NCI-H446 (cell line): ENCODE measurements around the gene NDUFS3.
"Not testable (repeated sequence)": the region's sequence is repeated elsewhere in the genome, so short reads cannot be mapped to it uniquely, and the experiment has no call there.

Experiments
- DNase-seq, 2 experiments: peaks; one replicate each; lab custom pipeline; 2025; lab: John Stamatoyannopoulos, UW

The NDUFS3 gene

DNA sequence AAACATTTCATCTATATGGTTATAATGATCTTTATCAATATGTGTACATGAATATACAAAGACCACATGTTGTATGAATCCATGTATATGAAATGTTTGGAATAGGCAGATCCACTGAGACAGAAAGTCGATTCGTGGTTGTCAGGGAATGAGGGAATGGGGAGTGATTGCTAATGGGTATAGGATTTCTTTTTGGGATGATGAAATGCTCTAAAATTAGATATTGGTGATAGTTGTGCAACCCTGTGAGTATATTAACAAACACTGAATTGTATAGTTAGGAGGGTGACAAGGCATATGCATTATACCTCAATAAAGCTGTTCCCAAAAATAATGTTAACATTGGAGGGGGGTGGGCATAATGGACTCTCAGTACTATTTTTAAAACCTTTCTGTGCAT, 18.4 kb upstream of the NDUFS3 start:
- no peak for DNase-seq

GRCh38 chr11:47562393-47562792, 16.5 kb upstream of the NDUFS3 start:
- DNase-seq: not testable (repeated sequence)

- DNase-seq: not testable (repeated sequence)
Observed at GRCh38 chr11:47564366-47564765, 14.5 kb upstream of the NDUFS3 start.

- no peak for DNase-seq
Observed at GRCh38 chr11:47564933-47565339, 13.9 kb upstream of the NDUFS3 start.

DNA sequence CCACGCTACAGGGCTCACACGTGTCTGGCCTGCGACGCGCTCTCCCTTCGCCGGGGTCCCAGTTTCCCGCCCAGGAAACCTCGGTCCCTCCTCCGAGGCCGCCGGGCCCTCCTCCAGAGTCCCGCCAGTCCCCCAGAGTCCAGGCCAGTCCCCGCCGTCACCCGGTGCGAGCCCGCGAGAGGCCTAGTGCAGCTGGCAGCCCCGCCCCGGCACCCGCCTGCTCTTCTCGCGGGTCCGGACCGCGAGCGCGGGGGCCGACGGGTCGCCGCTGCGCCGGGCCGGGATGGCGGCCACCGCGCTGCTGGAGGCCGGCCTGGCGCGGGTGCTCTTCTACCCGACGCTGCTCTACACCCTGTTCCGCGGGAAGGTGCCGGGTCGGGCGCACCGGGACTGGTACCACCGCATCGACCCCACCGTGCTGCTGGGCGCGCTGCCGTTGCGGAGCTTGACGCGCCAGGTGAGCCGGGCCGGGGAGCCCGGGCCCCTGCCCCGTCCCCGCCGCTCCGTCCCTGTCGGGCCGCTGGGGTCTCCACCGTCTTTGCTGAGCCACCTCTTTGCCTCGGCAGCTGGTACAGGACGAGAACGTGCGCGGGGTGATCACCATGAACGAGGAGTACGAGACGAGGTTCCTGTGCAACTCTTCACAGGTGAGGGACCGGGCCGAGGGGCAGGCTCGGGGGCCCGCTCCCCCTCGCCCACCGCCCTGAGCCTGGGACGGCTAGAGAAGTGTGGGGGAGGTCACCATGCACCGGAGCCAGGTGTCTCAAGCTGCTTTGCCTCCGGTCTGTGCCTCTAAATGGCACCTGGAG, 13.3 kb upstream of the NDUFS3 start, which contains the start of gene PTPMT1:
Gene PTPMT1 (plus strand): TSS at position 260 of the 809 bp plus-strand sequence. CDS start 24 bp downstream, at position 284.
- peak in 1 of 2 experiments; percentile 79 for DNase-seq

GRCh38 chr11:47566149-47566698, 12.7 kb upstream of the NDUFS3 start:
- no peak for DNase-seq

DNA sequence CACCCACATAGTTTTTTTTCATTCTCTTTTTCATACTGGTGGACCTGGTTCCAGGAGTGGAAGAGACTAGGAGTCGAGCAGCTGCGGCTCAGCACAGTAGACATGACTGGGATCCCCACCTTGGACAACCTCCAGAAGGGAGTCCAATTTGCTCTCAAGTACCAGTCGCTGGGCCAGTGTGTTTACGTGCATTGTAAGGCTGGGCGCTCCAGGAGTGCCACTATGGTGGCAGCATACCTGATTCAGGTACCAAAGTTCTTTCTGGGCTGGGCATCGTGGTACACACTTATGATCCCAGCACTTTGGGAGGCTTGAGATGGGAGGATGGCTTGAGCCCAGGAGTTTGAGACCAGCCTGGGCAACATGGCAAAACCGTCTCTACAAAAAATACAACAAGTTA, 9.2 kb upstream of the NDUFS3 start:
- no peak for DNase-seq

DNA sequence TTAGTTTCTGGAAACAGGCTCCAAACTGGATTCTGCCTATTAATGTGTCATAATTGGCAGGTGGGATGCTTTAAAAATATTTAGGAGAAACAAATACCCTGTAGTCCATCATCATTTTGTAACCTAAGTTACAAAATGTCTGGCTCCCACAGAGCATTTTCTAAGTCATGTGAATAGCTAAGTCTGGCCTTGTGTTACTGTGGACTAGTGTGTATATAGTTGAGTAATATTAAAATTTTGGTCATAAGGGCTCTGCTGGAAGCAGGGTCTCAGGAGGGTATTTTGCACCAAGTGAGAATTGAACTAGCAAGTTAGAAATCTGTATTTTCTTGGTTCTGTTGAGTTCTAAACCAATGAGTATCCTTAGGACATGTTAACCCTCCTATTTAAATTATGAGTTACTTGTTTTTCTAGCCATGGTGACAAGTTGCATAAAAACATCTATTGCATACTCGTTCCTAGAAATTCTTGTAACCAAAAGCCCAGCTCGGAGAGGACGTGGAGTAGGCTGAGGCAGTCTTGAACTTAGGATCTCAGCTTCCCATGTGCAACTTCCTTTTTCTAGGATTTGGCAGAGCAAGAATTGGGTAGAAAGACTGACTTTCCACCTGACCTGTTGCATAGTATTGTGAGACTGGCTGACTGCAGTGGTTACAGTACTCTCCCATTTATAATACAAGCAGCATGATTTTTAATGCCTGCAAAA, 8.1 kb upstream of the NDUFS3 start:
- DNase-seq: no peak

DNA sequence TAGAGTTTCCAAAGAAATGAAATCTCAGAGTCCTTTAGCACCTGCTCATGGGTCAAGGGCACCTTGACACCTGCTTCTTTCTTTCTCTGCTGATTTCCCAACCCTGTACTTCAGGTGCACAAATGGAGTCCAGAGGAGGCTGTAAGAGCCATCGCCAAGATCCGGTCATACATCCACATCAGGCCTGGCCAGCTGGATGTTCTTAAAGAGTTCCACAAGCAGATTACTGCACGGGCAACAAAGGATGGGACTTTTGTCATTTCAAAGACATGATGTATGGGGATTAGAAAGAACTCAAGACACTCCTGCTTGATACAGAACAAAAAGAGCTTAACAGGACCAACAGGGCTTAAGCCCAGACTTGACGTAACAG, 7.5 kb upstream of the NDUFS3 start:
- DNase-seq: no peak

DNA sequence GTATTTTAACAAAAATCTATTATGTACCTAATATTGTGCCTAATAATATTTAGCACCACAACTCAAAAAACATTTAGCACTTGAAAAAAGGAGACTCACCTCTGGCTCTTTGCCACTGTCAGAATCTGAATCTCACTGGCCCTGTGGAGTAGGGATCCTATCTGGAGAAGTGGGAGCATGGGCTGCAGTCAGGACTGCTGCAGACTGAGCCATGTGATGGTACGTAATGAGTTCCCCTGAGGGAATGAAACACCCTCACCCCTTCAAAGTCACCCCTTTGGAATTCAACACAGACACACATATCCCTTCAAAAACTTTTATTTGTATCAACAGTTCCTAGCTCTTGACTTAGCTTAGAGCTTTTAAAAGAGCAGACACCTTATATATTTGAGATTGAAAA, 7.0 kb upstream of the NDUFS3 start:
- DNase-seq: no peak

DNA sequence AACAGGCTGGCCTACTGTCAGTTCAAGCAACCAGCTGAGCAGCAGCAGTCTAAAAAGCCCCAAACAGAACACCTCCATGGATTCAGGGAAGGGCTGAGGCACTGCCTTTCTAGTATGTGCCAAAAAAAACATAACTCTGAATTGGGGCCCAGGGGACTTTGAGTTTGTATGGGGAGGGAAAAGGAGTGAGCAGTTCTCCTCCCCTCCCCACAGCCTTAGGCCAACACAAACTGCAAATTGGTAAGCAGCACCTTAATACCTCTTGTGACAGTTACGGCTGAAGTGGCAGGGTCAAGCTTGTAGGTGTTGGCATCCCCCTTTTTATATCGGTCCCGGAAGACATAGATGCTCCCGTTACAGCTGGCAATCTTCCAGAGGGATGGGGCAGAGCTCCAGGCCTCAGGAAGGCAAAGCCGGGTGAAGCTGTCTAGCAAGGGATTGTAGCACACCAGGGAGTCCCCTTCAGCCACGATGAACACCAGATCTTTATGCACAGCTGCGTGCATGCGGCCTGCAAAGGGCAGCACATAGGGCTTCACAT, 6.1 kb upstream of the NDUFS3 start:
- DNase-seq: peak in 1 of 2 experiments; percentile 77

DNA sequence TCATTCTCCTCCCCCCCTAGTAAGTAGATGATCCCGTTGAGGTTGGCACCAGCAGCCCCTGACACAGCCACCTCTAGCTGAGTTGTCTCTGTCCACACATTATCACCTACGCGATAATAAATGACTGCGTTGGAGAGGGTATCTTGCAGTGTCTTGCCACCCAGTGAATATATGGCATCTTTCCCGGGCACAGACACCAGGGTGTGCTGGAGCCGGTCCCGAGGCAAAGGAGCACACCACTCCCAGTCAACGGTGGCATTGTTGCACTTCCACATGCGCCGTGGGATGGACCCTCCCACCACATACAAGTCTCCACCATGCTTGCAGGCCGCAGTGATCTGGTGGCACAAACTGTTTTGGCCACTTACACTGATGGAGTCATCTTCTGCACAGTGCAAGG, 5.6 kb upstream of the NDUFS3 start:
- no peak for DNase-seq

DNA sequence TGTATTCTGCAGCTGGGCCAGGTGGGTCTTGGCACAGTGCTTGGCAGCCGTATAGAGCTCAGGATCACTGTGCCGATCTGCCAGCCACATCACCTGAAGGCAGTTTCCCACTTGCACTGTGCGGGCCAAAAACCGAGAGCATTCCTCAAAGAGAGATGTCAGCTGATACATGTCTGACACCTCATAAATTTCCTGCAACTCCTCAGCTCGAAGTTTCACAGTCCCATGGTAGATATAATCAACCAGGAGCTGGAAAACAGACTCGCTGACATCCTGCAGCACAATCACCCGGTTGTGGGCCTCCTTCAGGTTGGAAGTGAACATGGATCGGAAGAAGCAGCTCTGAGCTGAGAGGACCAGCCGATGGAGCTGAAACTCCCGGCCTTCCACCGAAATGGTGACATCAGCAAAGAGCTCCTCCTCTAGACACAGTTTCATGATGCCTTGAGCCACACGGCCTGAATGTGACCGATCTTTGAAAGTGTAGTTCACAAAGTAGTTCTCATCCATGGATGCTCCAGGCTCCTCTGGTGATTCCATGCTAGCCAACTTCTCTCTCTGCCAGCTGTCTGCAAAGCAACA, 1.3 kb upstream of the NDUFS3 start:
- DNase-seq: no peak

- no peak for DNase-seq
Observed at GRCh38 chr11:47583844-47584243, 5.0 kb downstream of the NDUFS3 start.

DNA sequence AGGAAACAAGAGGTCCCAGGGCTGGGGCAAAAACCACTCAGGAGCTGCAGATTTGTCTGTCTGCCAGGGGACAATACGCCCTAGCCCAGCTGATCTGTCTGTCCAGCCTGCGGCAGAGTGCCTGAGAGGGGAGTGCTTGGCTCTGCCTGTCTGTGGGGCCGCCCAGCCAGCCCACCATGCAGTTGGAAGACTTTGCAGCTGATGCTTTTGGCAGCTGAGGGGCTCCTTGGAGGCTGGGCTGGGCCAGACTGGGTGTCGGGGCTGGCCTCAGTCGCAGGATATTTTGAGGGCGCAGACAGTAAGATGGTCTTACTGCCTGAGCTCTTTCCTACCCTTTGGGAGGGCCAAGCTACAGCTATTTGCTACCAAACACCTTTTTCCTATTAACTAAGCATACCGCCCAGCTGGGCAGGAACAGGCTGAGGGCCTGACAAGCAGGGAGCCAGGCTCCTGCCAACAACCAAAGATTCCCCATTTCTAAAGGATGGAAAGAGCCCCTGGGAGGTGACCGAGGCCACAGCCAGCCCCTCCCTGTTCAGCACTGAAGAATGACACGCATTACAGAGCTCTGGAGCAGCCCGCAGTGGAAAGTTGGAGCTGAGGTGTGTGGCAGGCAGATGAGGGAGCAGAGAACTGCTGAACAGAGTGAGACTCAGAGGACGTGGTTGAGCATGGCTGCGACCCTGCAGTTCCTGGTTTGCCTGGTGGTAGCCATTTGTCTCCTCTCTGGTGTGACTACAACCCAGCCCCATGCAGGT, 7.4 kb downstream of the NDUFS3 start, which contains the start of gene FAM180B:
Gene FAM180B (plus strand): TSS at position 581 of the 758 bp plus-strand sequence. CDS start 91 bp downstream, at position 672.
- DNase-seq: no peak

GRCh38 chr11:47587039-47587716, 8.3 kb downstream of the NDUFS3 start:
- no peak for DNase-seq

DNA sequence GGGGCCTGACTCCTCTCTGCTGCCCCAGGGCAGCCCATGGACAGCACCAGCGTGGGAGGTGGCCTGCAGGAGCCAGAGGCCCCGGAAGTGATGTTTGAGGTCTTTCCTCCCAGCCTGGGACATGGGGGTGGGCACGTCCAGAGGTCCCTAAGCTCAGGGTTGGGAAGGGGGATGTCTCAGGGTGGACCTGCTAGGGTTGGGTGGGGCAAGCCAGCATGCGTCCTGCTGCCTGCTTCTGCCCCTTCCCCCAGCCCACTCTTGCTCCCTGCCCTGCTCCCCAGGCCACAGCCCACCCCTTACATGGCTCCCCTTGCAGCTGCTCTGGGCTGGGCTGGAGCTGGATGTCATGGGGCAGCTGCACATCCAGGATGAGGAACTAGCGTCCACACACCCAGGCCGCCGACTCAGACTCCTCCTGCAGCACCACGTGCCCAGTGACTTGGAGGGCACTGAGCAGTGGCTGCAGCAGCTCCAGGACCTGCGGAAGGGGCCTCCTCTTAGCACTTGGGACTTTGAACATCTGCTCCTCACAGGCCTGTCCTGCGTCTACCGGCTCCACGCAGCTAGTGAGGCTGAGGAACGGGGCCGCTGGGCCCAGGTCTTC, 9.0 kb downstream of the NDUFS3 start:
- DNase-seq: no peak

DNA sequence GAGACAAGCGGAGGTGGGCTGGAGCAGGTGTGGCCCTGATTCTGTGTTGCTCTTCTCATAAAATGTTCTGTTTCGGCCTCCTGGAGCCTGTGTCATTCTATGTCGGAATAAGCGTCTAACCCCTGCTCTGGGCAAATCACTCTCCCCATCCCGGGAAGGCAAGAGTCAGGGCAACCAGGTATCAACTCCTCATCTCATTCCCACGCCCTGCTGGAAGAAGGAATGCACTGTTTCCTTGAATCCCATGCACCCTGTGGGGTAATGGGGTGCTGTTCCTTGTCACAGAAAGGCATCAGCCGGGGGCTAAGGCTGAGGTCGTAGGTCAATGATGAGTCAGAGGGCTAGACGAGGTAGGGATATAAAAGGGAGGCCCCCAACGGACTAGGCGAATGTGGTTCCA, 10.2 kb downstream of the NDUFS3 start:
- DNase-seq: no peak

DNA sequence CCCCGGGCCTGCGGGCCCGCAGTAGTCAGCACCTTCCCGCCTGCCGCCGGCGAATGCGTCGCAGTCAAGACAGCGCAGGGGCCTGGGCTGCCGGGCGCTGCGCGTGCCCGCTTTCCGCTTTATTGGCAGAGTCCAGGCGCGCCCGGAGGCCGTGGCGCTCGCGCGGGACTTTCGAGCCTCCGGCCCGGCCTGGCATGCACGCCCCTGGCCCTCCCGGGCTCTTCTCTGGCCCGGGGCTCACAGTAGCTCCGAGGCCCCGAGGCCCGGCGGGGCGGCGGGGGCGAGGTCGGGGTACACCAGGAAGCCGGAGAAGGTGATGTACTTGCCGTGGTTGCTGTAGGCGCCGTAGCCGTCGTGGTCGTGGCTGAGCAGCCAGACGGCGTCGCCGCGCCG, 10.7 kb downstream of the NDUFS3 start:
- no peak for DNase-seq
